Measurements from ENCODE around the gene FBLN1.
"Not testable (repeated sequence)": the region's sequence is repeated elsewhere in the genome, so short reads cannot be mapped to it uniquely, and the experiment has no call there.

Gene FBLN1

GRCh38 chr22:45476814-45477213 is 25.9 kb upstream of the FBLN1 start:
- DNase-seq (ENCODE audit: low read depth) = no peak

GRCh38 chr22:45477366-45478107 is 25.1 kb upstream of the FBLN1 start:
- DNase-seq (ENCODE audit: low read depth) = peak; percentile 11

DNA sequence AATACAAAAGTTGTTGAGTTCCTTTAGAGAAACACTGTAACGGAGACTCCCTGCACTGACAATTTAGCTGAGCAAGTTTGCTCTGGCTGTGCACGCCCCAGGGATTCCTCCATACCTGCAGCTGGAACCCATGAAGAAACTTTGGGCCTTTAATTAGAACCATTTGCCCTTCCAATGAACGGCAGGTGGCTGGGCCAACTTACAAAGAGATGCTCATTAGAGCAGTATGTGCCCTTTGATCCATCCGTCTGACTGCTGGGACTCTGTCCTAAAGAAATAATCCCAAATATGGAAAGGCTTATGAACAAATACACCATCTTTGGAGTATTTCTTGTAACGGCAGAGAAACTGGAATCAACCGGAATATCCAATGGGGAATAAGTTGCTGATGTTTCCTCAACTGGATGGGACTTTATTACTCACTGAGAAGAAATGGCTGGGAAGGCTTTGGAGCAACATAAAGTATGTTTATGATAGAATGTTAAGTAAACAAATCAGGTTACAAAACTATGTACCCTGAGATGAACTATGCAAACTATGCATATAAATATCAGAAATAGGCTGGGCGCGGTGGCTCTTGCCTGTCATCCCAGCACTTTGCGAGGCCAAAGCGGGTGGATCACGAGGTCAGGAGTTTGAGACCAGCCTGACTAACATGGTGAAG is 24.4 kb upstream of the FBLN1 start:
- DNase-seq (ENCODE audit: low read depth) = peak; percentile 89

DNA sequence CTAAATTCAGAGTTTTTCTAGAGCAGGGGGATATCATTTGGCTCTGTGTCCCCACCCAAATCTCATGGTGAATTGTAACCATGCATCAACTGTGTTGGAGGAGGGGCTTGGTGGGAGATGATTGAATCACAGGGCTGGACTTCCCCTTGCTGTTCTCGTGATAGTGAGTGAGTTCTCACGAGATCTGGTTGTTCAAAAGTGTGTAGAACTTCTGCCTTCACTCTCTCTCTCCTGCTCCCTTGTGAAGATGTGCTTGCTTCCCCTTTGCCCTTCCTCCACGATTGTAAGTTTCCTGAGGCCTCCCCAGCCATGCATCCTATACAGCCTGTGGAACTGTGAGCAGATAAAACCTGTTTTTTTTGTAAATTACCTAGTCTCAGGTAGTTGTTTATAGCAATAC is 22.0 kb upstream of the FBLN1 start:
- no peak for DNase-seq (ENCODE audit: low read depth)

DNA sequence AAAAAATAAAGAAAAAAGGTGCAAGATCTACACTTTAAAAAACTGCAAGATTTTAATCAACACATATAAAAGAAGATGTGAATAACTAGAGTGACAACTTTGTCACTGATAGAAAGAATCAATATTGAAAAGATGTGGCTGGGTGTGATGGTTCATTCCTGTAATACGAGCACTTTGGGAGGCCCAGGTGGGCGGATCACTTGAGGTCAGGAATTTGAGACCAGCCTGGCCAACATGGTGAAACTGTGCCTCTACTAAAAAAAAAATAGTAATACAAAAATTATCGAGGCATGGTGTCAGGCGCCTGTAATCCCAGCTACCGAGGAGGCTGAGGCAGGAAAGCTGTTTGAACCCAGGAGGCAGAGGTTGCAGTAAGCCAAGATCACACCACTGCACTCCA is 21.0 kb upstream of the FBLN1 start:
- no peak for DNase-seq (ENCODE audit: low read depth)

- no peak for DNase-seq (ENCODE audit: low read depth)
Observed at GRCh38 chr22:45482169-45482568, 20.5 kb upstream of the FBLN1 start.

GRCh38 chr22:45483319-45483718 is 19.4 kb upstream of the FBLN1 start:
- no peak for DNase-seq (ENCODE audit: low read depth)

DNA sequence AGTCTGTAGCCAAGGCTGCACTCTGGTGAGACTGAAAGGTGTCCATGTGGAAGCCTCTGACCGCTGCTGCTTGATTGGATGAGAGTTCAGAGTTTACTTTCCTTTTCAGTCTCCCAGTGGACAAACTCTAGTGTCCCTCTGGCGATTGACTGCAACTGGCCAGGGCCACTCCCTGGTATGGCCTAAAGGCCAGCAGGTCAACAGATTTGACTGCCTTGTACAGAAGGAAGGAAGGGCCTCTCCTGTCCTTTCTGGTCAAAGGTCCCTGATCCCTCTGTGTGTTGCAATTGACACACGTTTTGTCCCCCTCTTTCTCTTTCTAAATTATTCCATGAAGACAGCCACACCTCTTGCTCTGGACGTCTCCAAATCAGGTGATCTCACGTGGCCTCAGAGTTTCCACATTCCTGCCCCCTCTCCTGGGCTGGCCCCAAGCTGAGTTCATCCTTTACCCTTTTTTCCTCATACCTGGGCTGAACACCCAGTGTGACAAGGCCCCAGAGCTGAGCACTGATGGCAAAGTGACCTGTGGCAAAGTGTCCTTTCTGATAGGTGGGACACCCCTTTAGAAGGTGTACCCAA is 18.7 kb upstream of the FBLN1 start:
- DNase-seq (ENCODE audit: low read depth) = no peak

GRCh38 chr22:45484742-45485141 is 17.9 kb upstream of the FBLN1 start:
- DNase-seq (ENCODE audit: low read depth) = no peak

GRCh38 chr22:45485261-45485660 is 17.4 kb upstream of the FBLN1 start:
- DNase-seq (ENCODE audit: low read depth) = no peak

DNA sequence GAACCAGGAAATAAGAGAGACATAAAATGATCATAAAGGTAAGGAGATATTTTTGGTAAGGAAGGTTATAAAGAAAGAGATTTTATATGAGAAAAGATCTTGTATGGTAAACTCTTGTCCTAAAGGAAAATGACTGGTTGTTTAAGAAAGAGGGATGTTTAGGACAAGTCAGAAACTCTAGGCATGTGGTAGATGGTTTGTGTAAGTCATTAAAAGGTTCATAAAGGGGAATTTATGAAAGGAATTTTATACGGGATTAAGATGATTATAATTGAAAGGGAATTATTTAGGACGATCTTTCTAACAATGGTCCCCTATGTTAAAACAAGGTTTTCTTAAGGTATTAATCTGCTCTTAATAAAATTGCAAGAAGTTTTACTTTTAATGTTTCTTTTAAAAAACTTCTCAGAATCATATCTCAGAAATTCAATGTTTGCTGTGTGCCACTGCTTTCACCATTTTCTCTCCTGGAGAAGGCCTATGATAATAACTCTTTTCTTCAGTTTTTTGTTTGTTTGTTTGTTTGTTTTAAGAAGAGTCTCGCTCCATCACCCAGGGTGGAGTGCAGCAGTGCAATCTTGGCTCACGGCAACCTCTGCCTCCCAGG is 13.8 kb upstream of the FBLN1 start:
- DNase-seq (ENCODE audit: low read depth) = no peak

DNA sequence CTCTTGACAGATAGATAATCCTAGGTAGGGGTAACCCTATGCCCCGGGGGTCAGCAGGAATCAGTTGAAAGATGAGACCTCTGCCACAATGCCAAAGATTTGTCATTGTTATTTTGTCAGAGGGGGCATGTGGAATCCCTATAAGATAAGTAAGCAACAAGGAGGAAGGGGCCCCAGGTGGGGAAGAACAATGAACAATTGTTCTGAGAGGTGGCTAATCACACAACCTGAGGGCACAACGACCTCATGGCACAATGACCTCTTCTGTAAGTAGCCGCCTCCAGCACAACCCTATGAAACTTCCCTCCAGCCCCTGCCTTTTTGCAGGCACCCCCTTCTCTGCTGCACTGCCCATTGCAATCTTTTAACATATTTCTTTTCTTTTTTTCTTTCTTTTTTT is 11.8 kb upstream of the FBLN1 start:
- no peak for DNase-seq (ENCODE audit: low read depth)

- no peak for DNase-seq (ENCODE audit: low read depth)
Observed at GRCh38 chr22:45491841-45492240, 10.8 kb upstream of the FBLN1 start.

DNA sequence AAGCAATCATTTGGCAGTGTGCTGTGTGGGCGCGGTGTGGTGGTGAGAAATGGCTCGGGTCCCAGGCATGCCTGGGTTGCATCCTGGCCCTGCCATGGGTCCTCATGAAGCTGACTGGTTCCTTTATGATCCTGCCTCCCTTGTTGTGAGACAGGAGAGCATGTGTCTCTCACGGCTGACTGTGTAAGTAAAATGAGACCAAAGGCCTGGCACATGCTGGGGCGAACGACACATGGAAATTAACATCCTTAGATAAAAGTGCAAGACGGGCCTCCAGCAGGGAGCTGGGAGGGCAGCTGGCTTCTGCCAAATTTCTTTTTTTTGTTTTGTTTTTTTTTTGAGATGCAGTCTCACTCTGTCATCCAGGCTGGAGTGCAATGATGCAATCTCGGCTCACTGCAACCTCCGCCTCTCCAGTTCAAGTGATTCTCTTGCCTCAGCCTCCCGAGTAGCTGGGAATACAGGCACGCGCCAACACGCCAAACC is 9.4 kb upstream of the FBLN1 start:
- DNase-seq (ENCODE audit: low read depth) = no peak

GRCh38 chr22:45494306-45494705 is 8.4 kb upstream of the FBLN1 start:
- not testable (repeated sequence) for DNase-seq (ENCODE audit: low read depth)

DNA sequence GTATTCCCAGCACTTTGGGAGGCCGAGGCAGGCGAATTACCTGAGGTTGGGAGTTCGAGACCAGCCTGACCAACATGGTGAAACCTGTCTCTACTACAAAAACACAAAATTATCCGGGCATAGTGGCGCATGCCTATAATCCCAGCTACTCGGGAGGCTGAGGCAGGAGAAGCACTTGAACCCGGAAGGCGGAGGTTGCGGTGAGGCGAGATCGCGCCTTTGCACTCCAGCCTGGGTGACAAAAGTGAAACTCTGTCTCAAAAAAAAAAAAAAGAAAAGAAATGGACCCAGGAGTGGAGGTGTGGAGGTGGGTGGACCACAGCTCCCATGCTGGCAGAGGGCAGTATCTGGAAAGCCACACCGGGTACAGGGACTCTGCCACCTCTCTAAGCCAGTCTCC is 7.1 kb upstream of the FBLN1 start:
- not testable (repeated sequence) for DNase-seq (ENCODE audit: low read depth)

- no peak for DNase-seq (ENCODE audit: low read depth)
Observed at GRCh38 chr22:45496451-45496941, 6.2 kb upstream of the FBLN1 start.

- no peak for DNase-seq (ENCODE audit: low read depth)
Observed at GRCh38 chr22:45497351-45498145, 5.1 kb upstream of the FBLN1 start.

DNA sequence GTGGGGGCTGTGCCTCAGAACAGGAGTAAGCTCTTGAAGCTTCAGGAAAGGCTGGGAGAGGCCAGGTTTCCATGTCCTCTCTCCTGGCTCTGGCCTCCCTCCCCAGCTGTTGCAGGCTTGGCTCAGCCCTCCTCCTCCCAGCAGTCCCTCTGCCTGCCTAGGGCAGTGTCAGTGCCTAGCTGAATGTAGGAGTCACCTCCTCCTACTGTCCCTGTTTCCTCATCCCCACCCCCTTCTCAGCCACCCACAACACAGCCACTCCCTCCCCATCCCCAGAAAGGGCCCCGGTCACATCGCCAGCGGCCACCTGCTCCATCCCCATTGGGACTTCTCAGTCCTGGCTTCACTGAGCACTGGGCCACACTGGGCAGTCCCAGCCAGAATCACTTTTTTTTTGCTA is 2.9 kb upstream of the FBLN1 start:
- DNase-seq (ENCODE audit: low read depth) = no peak

- no peak for DNase-seq (ENCODE audit: low read depth)
Observed at GRCh38 chr22:45503050-45503815, 550 bp downstream of the FBLN1 start.

DNA sequence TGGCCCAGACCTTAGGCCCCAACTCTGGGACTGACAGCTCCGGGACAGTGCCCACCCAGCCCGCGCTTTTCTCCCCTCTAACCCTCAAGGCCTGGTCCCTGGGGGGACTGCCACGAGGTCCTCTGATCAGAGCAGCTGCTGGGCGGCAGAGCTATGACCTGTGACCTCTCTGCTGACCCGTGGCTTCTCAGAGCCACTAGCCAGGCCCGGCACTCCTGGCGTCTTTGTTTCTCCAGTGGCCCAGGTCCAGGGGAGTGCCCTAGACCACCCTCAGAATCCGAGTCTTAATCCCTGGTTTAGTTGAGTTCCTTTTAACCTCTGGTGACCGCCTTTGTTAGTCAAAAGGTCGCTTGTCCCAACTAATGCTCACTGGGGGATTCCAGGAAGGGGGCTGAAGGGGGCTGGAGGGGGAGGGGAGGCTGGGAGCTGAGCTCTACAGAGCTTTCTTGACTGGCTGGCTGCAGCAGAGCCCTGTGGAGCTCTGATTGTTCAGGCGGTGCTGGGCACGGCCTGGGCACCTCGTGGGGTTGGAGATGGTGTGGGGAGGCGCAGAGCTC is 1.2 kb downstream of the FBLN1 start:
- no peak for DNase-seq (ENCODE audit: low read depth)
